Measurements from ENCODE around the gene SUPT20HL1. TPM values are rescaled to one million over a fixed set of nuclear protein-coding genes. Genes with fewer than 3 reads are reported as not detected.
"Not testable (repeated sequence)": the region's sequence is repeated elsewhere in the genome, so short reads cannot be mapped to it uniquely, and the experiment has no call there.

SUPT20HL1 gene
- total RNA-seq, 4 donors from 2014 or later: 0.14 TPM; not detected in 3

GRCh38 chrX:24355095-24355494 is 5.3 kb upstream of the SUPT20HL1 start:
- 84% methylated on average over 8 of the region's 8 CpGs; no CpG with 5 or more reads in 1 of the 2 donors for WGBS, 2 donors (ENCODE audit: low coverage in 1 of 2)
- TF ChIP-seq EP300 (IDR thresholded peaks at IDR 0.05; ENCODE audit: low read depth): no peak
- TF ChIP-seq POLR2A (IDR thresholded peaks at IDR 0.05): no peak
- TF ChIP-seq POLR2AphosphoS5 (IDR thresholded peaks at IDR 0.05): no peak
- TF ChIP-seq CTCF (IDR thresholded peaks at IDR 0.05): no peak
- H3K9me3 ChIP-seq: no peaks in the 10 kb centered on the region
- no peaks in the 10 kb centered on the region for H3K4me1 ChIP-seq
- H3K36me3 ChIP-seq: no peaks in the 10 kb centered on the region
- in situ Hi-C loops (cut with MboI; ENCODE audit: low pct_ligation_motif_present in 1 of 4, low pct_unique_long_range_greater_than_20kb in 1 of 4, low sequenced_read_pairs in 3 of 4): no loop called here
- intact Hi-C loops (cut with DNase I; ENCODE audit: low total_unique reads): no loop called here
- DNase-seq: no peak
- H3K4me3 ChIP-seq: no peak overlapping the region
- no peaks in the 10 kb centered on the region for H3K27me3 ChIP-seq
- H3K27ac ChIP-seq: no peak overlapping the region

GRCh38 chrX:24357106-24357505 is 3.3 kb upstream of the SUPT20HL1 start:
- Histone ChIP-seq H3K4me3 (no peak overlapping the region), H3K36me3 (no peaks in the 10 kb centered on the region), H3K9me3 (no peaks in the 10 kb centered on the region), H3K27me3 (no peaks in the 10 kb centered on the region), H3K27ac (no peak overlapping the region), H3K4me1 (no peaks in the 10 kb centered on the region)
- TF ChIP-seq POLR2AphosphoS5 (IDR thresholded peaks at IDR 0.05) (no peak), EP300 (IDR thresholded peaks at IDR 0.05; ENCODE audit: low read depth) (no peak), POLR2A (IDR thresholded peaks at IDR 0.05) (no peak), CTCF (IDR thresholded peaks at IDR 0.05) (no peak)
- no peak for DNase-seq
- intact Hi-C loops (cut with DNase I; ENCODE audit: low total_unique reads): no loop called here
- in situ Hi-C loops (cut with MboI; ENCODE audit: low pct_ligation_motif_present in 1 of 4, low pct_unique_long_range_greater_than_20kb in 1 of 4, low sequenced_read_pairs in 3 of 4): no loop called here

DNA sequence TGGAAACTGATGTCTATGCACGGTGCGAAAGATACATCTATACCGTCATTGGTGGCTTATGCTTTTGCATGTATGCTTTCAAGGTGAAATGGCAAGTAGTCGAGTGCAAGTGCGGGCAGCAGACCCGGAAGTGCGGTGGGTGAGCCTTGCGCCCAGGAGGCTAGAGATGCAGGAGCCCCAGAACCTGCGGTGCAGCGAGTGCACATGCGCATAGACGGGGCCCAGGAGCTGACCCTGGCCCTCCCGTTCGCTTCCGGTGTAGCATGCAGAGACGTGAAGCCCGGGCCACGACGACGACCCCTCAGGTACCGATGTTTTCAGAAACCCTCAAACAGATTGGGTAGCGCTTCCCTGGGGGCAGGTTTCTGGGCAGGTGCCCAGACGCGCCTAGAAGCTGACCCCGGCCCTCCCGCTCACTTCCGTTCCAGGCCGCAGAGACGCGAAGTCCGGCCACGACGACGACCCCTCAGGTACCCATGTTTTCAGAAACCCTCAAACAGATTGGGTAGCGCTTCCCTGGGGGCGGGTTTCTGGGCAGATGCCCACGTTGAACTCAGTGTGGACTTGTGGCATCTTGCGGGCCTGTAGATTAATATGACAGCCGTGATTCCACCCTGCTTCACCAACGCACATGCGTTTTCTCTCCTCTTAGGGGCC is 1.8 kb downstream of the SUPT20HL1 start:
- H3K9me3 ChIP-seq; H3K4me3 ChIP-seq; H3K4me1 ChIP-seq; H3K36me3 ChIP-seq; H3K27me3 ChIP-seq; intact Hi-C loops (cut with DNase I; ENCODE audit: low total_unique reads); H3K27ac ChIP-seq; DNase-seq; in situ Hi-C loops (cut with MboI; ENCODE audit: low pct_ligation_motif_present in 1 of 4, low pct_unique_long_range_greater_than_20kb in 1 of 4, low sequenced_read_pairs in 3 of 4): not testable (repeated sequence)
- 94% methylated on average over 40 of the region's 41 CpGs; no CpG with 5 or more reads in 1 of the 2 donors for WGBS, 2 donors (ENCODE audit: low coverage in 1 of 2)

DNA sequence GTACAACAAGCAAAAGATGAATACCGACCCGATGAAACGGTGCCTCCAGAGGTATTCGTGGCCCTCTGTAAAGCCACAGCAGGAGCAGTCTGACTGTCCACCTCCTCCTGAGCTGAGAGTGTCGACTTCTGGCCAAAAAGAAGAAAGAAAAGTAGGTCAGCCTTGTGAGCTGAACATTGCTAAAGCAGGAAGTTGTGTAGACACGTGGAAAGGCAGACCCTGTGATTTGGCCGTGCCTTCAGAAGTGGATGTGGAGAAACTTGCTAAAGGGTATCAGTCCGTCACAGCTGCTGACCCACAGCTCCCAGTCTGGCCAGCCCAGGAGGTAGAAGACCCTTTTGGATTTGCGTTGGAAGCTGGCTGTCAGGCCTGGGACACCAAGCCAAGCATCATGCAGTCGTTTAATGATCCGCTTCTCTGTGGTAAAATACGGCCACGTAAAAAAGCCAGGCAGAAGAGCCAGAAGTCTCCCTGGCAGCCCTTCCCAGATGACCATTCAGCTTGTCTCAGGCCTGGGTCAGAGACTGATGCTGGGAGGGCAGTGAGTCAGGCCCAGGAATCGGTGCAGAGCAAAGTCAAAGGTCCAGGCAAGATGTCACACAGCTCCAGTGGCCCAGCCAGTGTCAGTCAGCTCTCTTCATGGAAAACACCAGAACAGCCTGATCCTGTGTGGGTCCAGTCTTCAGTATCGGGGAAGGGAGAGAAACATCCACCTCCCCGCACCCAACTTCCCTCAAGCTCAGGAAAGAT is 3.2 kb downstream of the SUPT20HL1 start:
- H3K4me3 ChIP-seq; DNase-seq; H3K36me3 ChIP-seq; in situ Hi-C loops (cut with MboI; ENCODE audit: low pct_ligation_motif_present in 1 of 4, low pct_unique_long_range_greater_than_20kb in 1 of 4, low sequenced_read_pairs in 3 of 4); H3K27me3 ChIP-seq; H3K4me1 ChIP-seq; intact Hi-C loops (cut with DNase I; ENCODE audit: low total_unique reads); H3K27ac ChIP-seq; H3K9me3 ChIP-seq: not testable (repeated sequence)
- 67% methylated on average over 15 of the region's 16 CpGs; no CpG with 5 or more reads in 1 of the 2 donors for WGBS, 2 donors (ENCODE audit: low coverage in 1 of 2)

GRCh38 chrX:24364326-24364725 is 3.9 kb downstream of the SUPT20HL1 start:
- in situ Hi-C loops (cut with MboI; ENCODE audit: low pct_ligation_motif_present in 1 of 4, low pct_unique_long_range_greater_than_20kb in 1 of 4, low sequenced_read_pairs in 3 of 4): no loop called here
- Histone ChIP-seq H3K4me1 (no peaks in the 10 kb centered on the region), H3K4me3 (no peak overlapping the region), H3K27ac (no peak overlapping the region), H3K27me3 (no peaks in the 10 kb centered on the region), H3K36me3 (no peaks in the 10 kb centered on the region), H3K9me3 (no peaks in the 10 kb centered on the region)
- intact Hi-C loops (cut with DNase I; ENCODE audit: low total_unique reads): no loop called here
- WGBS, 2 donors (ENCODE audit: low coverage in 1 of 2): 80% methylated on average over 5 of the region's 5 CpGs; no CpG with 5 or more reads in 1 of the 2 donors
- TF ChIP-seq POLR2A (IDR thresholded peaks at IDR 0.05) (no peak), CTCF (IDR thresholded peaks at IDR 0.05) (no peak), EP300 (IDR thresholded peaks at IDR 0.05; ENCODE audit: low read depth) (no peak), POLR2AphosphoS5 (IDR thresholded peaks at IDR 0.05) (no peak)
- no peak for DNase-seq
